ENCODE measurements around the gene LEP. TPM values are rescaled to one million over a fixed set of nuclear protein-coding genes. Genes with fewer than 3 reads are reported as not detected.

The LEP gene
- total and polyA plus RNA-seq, 2 of the 8 experiments (the other 6 are each of a cell fraction or from before 2014, with no cell fraction given), result not detected

DNA sequence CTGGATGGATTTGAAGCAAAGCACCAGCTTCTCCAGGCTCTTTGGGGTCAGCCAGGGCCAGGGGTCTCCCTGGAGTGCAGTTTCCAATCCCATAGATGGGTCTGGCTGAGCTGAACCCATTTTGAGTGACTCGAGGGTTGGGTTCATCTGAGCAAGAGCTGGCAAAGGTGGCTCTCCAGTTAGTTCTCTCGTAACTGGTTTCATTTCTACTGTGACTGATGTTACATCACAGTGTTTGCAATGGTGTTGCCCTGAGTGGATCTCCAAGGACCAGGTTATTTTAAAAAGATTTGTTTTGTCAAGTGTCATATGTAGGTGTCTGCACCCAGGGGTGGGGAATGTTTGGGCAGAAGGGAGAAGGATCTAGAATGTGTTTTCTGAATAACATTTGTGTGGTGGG, 14.2 kb downstream of the LEP start:
- WGBS, 2 experiments (ENCODE audit: extremely low coverage in 1 of 2, insufficient coverage in 1 of 2, insufficient read length in 1 of 2, insufficient replicate concordance in 2 of 2, low coverage in 1 of 2, low lambda C conversion rate in 2 of 2, missing lambda C conversion rate in 1 of 2), result 85% methylated on average over 2 of the region's 2 CpGs; no CpG with 5 or more reads in 1 of the 2 experiments
- no peak overlapping the region for H3K4ac ChIP-seq (replicated peaks; ENCODE audit: insufficient read length, low read depth, low read length)
- DNase-seq (ENCODE audit: low read depth in 1 of 2, low spot score in 2 of 2), result no peak
- H3K56ac ChIP-seq (replicated peaks; ENCODE audit: insufficient read length, low read depth, low read length), result no peak overlapping the region
- H2BK120ac ChIP-seq (replicated peaks; ENCODE audit: low read depth, low read length), result no peak overlapping the region
- no peak overlapping the region for H4K5ac ChIP-seq (ENCODE audit: insufficient read length, low read depth, low read length)
- no peak overlapping the region for H3K4me3 ChIP-seq (ENCODE audit: extremely low read depth in 1 of 4, insufficient read depth in 2 of 4, low read depth in 3 of 4, low read length in 4 of 4)
- no peak overlapping the region for H3K23ac ChIP-seq (ENCODE audit: insufficient read length)
- no peak overlapping the region for H3K27ac ChIP-seq (ENCODE audit: low read depth, low read length)
- CTCF ChIA-PET (ENCODE audit: partially characterized antibody), result interaction anchor here (1.0 to 1.3 kb wide), 3 partner anchors 8 to 37 kb away, joined by 3 to 5 read pairs (median 3); no protein-coding TSS in a partner anchor
- no peaks in the 10 kb centered on the region for H3K79me1 ChIP-seq (ENCODE audit: low read depth, low read length)
- H3K36me3 ChIP-seq (ENCODE audit: control insufficient read depth in 2 of 4, insufficient read depth in 4 of 4, low read length in 3 of 4), result no peaks in the 10 kb centered on the region
- H3K14ac ChIP-seq (ENCODE audit: insufficient read length), result no peak overlapping the region
- no peaks in the 10 kb centered on the region for H4K20me1 ChIP-seq (replicated peaks in 1 of 2; ENCODE audit: control insufficient read depth in 1 of 2, insufficient read depth in 2 of 2, low read length in 2 of 2)
- peaks cover 3 to 11% (median 8%) of the 10 kb centered on the region in 4 experiments for H3K4me1 ChIP-seq (replicated peaks in 1 of 4; ENCODE audit: control insufficient read depth in 3 of 4, insufficient read depth in 4 of 4, low read length in 3 of 4)
- FAIRE-seq, result no peak
- H3K9ac ChIP-seq (replicated peaks in 1 of 4; ENCODE audit: extremely low read depth in 1 of 4, low read depth in 3 of 4, low read length in 3 of 4), result no peak overlapping the region
- H4K91ac ChIP-seq (replicated peaks; ENCODE audit: insufficient read length, low read length), result no peak overlapping the region
- H3K4me2 ChIP-seq (ENCODE audit: insufficient read depth in 1 of 2, low read depth in 2 of 2, low read length in 2 of 2), result no peak overlapping the region
- no peak overlapping the region for H2AFZ ChIP-seq (ENCODE audit: low read length)
- POLR2A ChIA-PET (ENCODE audit: partially characterized antibody), result interaction anchor here (5.8 kb wide), 1 partner anchor 12 kb away, joined by 23 read pairs; no protein-coding TSS in a partner anchor
- no peak overlapping the region for H2BK20ac ChIP-seq (ENCODE audit: low read length)
- no peaks in the 10 kb centered on the region for H3K27me3 ChIP-seq (replicated peaks in 1 of 4; ENCODE audit: control insufficient read depth in 3 of 4, extremely low read depth in 1 of 4, insufficient read depth in 3 of 4, low read length in 3 of 4)
- no peaks in the 10 kb centered on the region for H3K23me2 ChIP-seq (ENCODE audit: low read depth, low read length)
- H2BK5ac ChIP-seq (ENCODE audit: low read depth, low read length), result no peak overlapping the region
- no peak overlapping the region for H2BK12ac ChIP-seq (ENCODE audit: low read depth, low read length)
- H4K8ac ChIP-seq (ENCODE audit: extremely low read depth, insufficient read depth, low read length), result no peak overlapping the region
- no peaks in the 10 kb centered on the region for H3K79me2 ChIP-seq (ENCODE audit: control insufficient read depth in 1 of 2, insufficient read depth in 2 of 2, low read length in 2 of 2)
- H2BK15ac ChIP-seq (ENCODE audit: low read length), result no peak overlapping the region
- H3K18ac ChIP-seq (ENCODE audit: extremely low read depth, low read length), result no peak overlapping the region
- H3K9me3 ChIP-seq (ENCODE audit: insufficient read depth in 2 of 2, low read depth in 1 of 2, low read length in 1 of 2), result 0 out of 4 replicates have a peak, but pooled peaks cover 0 to 3% of the 10 kb centered on the region in 2 experiments
- H2AK5ac ChIP-seq (ENCODE audit: low read depth, low read length), result no peak overlapping the region
- TF ChIP-seq HDAC6 (IDR thresholded peaks at IDR 0.05; ENCODE audit: low read depth, low read length), result no peak
- TF ChIP-seq TBP (IDR thresholded peaks at IDR 0.05; ENCODE audit: low read depth, low read length), result no peak
- TF ChIP-seq RBBP5 (IDR thresholded peaks at IDR 0.05; ENCODE audit: borderline replicate concordance, low read depth, low read length), result no peak
- no peak for TF ChIP-seq KDM5A (IDR thresholded peaks at IDR 0.05; ENCODE audit: low read length)
- TF ChIP-seq CBX8 (IDR thresholded peaks at IDR 0.05; ENCODE audit: borderline replicate concordance, low read depth, low read length), result no peak
- no peak for TF ChIP-seq TCF12 (IDR thresholded peaks at IDR 0.05; ENCODE audit: low read depth, low read length)
- TF ChIP-seq, protein P1, sequence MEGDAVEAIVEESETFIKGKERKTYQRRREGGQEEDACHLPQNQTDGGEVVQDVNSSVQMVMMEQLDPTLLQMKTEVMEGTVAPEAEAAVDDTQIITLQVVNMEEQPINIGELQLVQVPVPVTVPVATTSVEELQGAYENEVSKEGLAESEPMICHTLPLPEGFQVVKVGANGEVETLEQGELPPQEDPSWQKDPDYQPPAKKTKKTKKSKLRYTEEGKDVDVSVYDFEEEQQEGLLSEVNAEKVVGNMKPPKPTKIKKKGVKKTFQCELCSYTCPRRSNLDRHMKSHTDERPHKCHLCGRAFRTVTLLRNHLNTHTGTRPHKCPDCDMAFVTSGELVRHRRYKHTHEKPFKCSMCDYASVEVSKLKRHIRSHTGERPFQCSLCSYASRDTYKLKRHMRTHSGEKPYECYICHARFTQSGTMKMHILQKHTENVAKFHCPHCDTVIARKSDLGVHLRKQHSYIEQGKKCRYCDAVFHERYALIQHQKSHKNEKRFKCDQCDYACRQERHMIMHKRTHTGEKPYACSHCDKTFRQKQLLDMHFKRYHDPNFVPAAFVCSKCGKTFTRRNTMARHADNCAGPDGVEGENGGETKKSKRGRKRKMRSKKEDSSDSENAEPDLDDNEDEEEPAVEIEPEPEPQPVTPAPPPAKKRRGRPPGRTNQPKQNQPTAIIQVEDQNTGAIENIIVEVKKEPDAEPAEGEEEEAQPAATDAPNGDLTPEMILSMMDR (IDR thresholded peaks at IDR 0.05; ENCODE audit: control extremely low read depth in 1 of 3, insufficient read depth in 1 of 3, low read depth in 1 of 3, low read length in 3 of 3), result no peak
- no peak for TF ChIP-seq CHD2 (IDR thresholded peaks at IDR 0.05; ENCODE audit: low read length)
- TF ChIP-seq NANOG (IDR thresholded peaks at IDR 0.05; ENCODE audit: insufficient read depth, low read depth, low read length, poor library complexity, severe bottlenecking), result no peak
- TF ChIP-seq NRF1 (IDR thresholded peaks at IDR 0.05; ENCODE audit: low read depth, low read length), result no peak
- no peak for TF ChIP-seq CBX5 (IDR thresholded peaks at IDR 0.05; ENCODE audit: low read depth, low read length)
